DMS153 treated with DMSO at 0.1 percent for 48 hours (cell line): ENCODE data around the gene TUBB3.
"Not testable (repeated sequence)": the region's sequence is repeated elsewhere in the genome, so short reads cannot be mapped to it uniquely, and the experiment has no call there.

Experiments used
- DNase-seq: peaks from one replicate; lab custom pipeline; 2025; ENCODE audit not compliant: unreplicated experiment; lab: John Stamatoyannopoulos, UW

Gene TUBB3

GRCh38 chr16:89900885-89901284, 22.3 kb upstream of the TUBB3 start:
- no peak for DNase-seq

- no peak for DNase-seq
These were observed 20.2 kb upstream of the TUBB3 start for GRCh38 chr16:89902980-89903379.

GRCh38 chr16:89903908-89904515, 19.1 kb upstream of the TUBB3 start:
- DNase-seq = no peak

DNA sequence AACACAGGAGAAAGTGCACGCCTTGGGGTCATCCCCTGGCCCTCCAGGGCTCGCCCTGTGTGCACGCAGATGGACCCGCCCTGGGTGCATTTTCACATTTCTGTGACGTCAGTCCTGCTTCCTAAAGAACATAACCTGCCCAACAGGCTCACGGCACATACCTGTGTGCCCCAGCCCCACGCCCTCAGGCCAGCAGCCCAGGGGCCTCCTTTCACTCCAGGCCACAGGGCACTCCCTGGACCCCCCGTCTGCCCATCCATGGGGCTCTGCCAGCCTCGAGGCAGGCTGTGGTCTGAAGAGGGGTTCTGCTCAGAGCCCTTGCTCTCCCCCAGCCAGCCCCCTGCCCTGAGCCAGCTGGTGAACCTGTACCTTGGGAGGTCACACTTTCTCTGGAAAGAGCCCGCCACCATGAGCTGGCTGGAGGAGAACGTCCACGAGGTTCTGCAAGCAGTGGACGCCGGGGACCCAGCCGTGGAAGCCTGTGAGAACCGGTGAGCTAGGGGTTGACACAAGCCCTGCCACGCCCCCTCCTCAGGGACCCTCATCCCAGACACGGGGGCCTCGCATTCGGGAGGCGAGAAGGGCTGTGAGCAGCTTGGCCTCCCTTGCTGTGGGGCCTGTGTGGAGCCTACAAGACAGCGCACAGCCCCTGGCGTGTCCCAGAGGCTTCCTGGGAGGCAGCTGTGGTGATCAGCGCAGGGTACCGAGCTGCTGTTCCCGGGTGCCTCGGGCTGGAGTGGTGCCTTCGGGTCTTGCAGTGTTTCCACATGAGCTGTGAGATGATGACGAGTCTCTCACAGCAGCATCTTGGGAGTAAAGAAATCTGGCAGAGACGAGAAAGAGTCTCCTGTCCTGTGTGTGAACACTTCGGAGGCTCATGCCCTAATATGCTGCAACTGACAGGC, 18.3 kb upstream of the TUBB3 start:
- no peak for DNase-seq

DNA sequence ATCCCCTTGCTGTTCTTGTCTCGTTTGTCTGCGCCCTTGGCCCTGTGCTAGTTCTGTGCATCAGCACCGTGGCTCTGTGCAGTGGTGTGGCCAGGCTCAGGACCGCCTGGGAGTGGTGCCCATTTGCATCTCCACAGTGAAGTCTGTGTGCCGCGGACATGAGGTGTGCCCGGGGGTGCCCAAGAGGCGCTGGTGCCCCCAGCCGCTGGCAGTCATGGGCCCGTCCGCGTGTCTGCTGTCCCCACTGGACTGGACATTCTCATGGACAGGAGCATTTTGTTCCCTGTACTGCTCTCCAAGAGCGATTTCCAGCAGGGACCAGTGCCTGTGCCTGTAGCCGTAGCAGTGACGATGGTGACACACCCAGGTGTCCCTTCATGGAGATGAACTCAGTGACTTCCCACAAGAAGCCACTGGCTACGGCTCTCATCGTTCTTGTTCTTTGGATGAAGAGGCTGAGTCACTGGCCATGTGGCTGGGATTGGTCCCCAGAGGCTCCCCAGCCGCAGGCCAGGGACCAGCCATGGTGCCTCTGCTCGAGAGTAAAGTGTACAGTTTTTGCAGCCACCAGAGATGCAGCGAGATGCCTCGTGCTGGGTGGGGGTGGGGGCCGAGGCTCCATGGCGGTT, 17.5 kb upstream of the TUBB3 start:
- DNase-seq = no peak

DNA sequence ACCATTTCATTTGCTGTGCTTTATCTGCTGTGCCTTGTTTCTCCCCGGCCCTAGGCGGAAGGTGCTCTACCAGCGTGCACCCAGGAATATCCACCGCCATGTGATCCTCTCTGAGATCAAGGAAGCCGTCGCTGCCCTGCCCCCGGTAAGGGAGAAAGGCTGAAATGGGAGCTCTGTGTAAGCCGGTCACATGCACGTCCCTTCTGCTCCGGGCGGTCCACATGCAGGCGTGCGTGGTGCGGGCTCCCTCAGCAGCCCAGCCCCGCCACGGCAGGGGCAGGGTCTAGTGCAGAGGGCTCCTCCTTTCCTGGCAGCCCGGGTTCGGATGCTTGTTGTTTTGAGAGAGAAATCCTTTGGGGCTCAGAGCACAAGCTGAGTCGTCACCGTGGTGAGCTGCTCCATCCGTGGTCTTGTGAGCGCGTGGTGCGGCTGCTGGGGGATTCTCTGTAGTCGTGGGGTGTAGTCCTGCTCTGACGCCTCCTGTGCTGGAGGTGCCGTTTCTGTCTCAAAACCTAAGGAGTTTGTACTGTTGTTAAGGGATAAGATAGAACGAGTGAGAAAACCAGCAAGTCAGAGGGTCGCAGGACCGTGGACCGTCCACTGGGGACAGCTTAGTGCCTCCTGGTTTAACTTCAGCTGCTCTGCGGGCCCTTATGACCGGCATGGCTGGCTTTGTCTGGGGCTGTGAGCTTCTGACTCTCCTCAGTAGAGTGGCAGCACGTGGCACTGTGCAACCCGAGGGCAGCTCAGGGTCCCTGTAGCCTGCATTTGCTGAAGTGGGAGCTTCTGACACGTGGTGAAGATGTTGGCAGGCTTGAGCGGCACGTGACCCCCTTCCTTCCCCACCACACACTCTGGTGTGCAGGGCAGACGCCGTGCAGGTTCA, 16.8 kb upstream of the TUBB3 start:
- DNase-seq = no peak

GRCh38 chr16:89907055-89907814, 15.9 kb upstream of the TUBB3 start:
- no peak for DNase-seq

- DNase-seq = no peak
These were observed 14.9 kb upstream of the TUBB3 start for GRCh38 chr16:89908236-89908635.

DNA sequence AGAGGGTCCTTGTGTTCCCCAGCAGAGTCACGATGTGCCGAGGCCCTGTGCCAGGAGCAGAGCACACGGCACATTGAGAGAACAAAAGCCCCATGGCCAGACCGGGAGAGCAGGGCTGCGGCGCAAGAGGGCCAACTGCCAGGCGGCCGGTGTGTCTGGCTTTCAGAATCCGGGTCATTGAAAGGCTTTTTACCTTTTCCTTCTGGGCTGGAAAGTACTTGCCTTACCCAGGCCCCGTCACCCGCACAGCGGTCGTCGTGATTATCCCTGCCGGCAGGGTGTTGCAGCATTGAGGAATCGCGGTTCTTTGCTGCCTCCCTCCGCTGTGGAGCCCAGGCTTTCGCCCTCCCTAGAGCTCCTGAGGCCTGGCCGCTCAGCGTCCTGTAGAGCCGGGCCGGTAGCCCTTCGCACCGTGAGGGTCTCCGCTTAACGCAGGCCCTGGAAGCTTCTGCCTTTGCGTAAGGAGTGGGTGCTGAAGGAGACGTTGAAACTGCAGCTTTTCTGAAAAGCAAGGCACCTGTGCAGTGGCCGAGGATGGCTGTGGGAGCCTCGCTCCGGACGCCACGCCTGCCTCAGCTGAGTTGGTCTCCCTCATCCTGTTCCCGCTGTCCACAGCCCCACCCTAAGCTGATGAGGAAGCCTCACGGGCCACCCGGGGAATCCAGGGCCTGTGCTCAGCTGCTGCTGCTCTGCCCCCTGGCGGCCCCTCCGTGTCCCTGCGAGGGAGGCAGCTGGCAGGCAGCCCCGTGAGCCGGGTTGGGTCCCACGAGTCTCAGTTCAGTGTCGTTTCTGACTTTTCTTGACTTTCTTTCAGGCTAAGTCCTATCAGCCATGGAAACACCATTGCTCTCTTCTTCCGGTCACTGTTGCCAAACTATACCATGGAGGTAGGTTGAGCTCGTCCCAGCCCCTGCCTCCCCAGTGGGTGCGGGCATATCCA, 13.1 kb upstream of the TUBB3 start:
- no peak for DNase-seq

- DNase-seq = no peak
These were observed 12.3 kb upstream of the TUBB3 start for GRCh38 chr16:89910717-89911354.

DNA sequence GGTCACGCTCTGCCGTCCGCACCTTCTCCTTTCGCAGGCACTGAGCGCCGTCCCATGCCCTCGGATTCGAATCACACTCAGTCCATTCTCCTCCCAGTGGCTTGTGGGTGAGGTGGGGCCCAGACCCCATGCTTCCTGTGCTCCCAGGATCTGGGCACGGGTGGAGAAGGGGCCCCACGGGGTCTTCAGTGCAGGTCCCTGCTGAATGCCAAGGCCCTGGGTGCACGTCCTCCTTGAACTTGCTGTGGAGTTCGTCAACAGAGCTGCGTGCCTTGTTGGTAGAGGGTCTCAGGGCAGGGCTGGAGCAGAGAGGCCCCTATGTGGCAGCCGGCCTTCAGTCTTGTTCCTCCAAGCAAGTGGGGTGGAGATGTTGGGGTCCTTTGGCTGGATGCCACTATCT, 11.8 kb upstream of the TUBB3 start:
- DNase-seq = no peak

- DNase-seq = no peak
These were observed 11.0 kb upstream of the TUBB3 start for GRCh38 chr16:89912143-89912542.

DNA sequence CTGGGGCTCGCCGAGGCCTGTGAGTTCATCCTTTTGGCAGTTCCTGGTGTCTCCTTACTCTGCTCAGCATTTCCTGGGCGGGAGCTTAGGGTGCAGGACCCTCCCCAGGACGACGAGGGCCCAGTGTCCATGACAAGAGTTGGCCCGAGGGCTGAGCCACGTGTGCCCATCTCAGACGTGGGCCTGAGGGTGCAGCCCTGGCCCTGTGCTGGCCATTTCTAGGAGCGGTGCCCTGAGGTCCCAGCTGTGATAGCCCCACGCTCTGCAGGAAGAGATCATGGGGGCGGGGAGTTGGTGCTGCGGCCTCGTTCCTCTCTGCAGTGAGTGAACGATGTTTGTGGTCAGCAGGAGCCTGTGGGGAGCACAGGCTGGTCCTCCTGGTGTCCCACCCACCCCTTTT, 10.5 kb upstream of the TUBB3 start:
- no peak for DNase-seq

DNA sequence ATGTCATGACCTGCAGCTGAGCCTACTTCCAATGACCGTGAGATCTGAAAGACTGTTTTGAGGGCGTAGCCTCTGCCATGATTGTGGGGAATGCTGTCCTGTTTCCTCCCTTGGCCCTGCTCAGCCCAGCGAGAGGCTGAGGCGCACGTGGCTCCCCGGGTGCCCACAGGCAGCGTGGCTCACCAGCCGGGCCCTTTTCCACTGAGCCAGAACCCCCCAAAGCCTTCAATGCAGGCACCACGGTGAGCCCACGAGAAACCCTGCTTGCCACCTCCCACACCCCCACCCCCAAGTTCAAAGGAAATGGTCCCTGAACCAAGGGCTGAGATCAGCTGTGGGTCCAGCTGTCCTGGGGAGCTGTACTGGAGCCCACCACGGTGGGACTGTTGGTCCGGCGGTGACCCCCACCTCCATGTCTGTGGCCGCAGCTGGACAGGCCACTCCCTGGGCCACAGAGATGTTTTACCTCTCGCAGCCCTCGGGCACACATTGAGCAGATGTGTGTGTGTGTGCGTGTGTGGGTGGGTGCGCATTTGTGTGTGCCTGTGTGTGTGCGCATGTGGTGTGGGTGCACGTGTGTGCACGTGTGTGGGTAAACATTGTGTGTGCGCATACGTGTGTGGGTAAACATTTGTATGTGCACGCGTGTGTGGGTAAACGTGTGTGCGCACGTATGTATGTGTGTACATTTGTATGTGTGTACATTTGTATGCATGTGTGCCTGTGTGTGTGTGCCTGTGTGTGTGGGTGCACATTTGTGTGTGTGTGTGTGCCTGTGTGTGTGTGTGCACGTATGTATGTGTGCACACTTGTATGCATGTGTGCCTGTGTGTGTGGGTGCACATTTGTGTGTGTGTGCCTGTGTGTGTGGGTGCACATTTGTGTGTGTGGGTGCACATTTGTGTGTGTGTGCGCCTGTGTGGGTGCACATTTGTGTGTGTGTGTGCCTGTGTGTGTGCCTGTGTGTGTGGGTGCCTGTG, 9.4 kb upstream of the TUBB3 start:
- no peak for DNase-seq

- DNase-seq = not testable (repeated sequence)
These were observed 8.4 kb upstream of the TUBB3 start for GRCh38 chr16:89914642-89915285.

DNA sequence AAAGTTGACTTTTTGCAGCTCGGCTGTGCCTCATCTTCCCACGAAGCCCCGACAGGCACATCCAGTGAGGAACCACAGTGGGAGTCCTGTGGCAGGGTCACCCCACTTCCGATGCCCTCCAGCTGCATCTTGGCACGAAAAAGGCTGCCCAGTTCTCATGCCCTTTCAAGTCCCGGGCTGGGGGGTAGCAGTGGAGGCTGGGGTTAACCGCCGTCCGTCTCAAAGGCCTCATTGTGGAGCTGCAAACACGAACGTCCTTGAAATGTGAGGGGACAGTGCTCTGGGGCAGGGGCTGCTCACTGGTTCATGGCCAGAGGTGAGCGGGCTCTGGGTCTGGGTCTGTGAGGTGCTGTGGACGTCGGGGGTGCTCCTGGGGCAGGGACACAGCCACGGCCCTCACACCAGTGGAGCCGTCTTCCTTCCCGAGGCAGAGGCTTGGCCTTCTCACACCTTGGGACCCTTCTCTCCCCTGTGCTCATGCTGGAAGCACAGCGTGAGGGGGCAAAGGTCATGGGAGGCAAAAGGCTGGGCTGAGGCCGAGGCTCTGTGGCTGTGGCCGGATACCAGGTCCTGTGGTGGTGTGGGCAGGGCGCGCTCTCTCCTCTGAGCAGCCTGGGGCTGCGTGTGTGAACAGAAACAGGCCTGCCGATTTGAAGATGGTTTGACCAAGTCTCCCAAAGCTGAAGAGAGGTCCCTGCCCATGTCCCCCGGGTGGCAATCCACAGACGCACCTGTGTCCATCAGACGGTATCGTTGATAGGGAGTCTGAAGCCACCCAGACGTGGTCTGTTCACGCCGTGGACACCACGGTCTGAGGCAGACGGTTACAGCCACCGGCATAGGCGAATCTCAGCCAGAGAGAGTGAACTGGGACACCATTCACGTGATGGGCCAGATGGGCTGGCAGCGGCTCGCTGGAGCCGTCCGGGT, 7.6 kb upstream of the TUBB3 start:
- DNase-seq = no peak
